ENCODE results near the gene GID8.

DNA sequence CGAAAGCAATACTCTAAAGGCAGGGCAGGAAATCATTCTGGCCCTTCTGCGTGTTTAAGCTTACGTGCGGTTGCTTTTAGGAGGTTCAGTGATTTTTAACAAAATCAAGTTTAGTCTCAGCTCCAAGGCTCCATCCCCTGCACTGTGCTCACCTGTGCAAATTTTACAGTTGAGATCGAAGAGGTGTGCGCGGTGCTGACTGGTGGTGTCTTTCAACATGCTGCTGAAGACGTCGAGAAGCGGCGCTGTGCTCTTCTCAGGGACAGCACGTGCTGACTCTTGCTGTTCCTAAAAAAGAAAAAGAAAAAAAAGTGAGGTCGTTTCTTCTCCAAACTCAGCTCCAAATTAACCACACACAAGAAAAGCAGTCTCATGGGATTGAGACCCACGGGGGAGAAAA is 43.7 kb upstream of the GID8 start:
- TF ChIP-seq, protein P1, sequence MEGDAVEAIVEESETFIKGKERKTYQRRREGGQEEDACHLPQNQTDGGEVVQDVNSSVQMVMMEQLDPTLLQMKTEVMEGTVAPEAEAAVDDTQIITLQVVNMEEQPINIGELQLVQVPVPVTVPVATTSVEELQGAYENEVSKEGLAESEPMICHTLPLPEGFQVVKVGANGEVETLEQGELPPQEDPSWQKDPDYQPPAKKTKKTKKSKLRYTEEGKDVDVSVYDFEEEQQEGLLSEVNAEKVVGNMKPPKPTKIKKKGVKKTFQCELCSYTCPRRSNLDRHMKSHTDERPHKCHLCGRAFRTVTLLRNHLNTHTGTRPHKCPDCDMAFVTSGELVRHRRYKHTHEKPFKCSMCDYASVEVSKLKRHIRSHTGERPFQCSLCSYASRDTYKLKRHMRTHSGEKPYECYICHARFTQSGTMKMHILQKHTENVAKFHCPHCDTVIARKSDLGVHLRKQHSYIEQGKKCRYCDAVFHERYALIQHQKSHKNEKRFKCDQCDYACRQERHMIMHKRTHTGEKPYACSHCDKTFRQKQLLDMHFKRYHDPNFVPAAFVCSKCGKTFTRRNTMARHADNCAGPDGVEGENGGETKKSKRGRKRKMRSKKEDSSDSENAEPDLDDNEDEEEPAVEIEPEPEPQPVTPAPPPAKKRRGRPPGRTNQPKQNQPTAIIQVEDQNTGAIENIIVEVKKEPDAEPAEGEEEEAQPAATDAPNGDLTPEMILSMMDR (IDR thresholded peaks at IDR 0.05), result no peak
- TF ChIP-seq POLR2A (IDR thresholded peaks at IDR 0.05), result no peak
